ENCODE data around the gene GBP1.
A peak's percentile ranks its signal among the peaks of the same experiment; 100 is the strongest.
"Not testable (repeated sequence)": the region's sequence is repeated elsewhere in the genome, so short reads cannot be mapped to it uniquely, and the experiment has no call there.

The GBP1 gene, protein sequence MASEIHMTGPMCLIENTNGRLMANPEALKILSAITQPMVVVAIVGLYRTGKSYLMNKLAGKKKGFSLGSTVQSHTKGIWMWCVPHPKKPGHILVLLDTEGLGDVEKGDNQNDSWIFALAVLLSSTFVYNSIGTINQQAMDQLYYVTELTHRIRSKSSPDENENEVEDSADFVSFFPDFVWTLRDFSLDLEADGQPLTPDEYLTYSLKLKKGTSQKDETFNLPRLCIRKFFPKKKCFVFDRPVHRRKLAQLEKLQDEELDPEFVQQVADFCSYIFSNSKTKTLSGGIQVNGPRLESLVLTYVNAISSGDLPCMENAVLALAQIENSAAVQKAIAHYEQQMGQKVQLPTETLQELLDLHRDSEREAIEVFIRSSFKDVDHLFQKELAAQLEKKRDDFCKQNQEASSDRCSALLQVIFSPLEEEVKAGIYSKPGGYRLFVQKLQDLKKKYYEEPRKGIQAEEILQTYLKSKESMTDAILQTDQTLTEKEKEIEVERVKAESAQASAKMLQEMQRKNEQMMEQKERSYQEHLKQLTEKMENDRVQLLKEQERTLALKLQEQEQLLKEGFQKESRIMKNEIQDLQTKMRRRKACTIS

DNA sequence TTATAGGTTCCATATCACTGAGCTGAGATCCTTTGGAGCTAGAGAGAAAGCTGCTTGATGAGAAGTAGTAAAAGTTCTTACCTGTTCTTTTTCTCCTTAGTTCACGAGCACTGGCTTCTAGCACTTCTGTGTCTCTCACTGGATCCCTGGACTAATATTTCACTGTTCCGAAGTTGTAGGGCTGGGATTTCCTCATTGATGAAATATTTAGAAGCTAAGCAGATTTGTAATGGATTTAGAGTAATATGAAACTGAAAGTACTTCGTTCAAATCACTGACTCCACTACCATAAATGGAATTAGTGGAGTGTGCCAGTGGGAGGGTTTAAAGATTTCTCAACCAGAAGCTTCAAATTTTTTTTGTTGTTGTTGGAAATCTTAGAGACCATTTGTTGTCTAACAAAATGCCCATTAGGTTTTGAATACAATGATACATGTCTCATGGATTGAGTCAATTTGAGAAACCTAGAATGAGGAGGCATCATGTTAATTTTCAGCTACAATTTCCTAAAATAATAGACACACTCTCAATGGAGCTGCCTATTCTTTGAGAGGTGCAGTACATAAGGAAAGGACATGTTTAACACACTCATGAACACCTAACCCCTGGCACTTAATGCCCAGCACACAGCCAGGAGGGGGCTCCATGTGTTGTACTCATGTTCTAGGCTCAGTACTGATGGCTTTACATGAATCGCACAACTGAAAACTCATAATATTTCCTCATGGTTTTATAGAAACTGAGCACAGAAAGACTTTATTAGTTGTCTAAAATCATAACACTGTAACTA is at the start of gene GBP1:
Gene GBP1 (minus strand): TSS at position 130 of the 790 bp plus-strand sequence. CDS start 1,974 bp downstream, outside the sequence.
- DNase-seq (ENCODE audit: low read depth in 2 of 2) = peak; percentile 81

DNA sequence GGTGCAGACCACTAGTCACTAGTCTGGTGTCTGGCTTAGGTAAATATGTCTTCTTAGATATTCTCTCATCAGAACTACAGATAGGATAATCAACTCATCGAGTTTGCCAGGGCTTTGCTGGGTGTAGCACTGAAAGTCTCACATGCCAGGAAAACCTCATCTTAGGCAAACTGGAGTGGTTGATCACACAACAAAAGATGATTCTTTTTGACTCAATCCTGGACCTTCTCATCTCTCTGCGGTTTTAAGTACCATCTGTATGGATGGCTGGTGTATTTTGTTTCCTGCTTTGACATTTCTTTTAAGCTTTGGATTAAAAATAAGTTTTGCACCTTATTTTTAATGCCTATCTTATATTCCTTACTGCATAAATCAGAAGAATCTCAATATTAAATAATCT is 49.7 kb upstream of the GBP1 start:
- no peak for DNase-seq (ENCODE audit: low read depth in 2 of 2)

DNA sequence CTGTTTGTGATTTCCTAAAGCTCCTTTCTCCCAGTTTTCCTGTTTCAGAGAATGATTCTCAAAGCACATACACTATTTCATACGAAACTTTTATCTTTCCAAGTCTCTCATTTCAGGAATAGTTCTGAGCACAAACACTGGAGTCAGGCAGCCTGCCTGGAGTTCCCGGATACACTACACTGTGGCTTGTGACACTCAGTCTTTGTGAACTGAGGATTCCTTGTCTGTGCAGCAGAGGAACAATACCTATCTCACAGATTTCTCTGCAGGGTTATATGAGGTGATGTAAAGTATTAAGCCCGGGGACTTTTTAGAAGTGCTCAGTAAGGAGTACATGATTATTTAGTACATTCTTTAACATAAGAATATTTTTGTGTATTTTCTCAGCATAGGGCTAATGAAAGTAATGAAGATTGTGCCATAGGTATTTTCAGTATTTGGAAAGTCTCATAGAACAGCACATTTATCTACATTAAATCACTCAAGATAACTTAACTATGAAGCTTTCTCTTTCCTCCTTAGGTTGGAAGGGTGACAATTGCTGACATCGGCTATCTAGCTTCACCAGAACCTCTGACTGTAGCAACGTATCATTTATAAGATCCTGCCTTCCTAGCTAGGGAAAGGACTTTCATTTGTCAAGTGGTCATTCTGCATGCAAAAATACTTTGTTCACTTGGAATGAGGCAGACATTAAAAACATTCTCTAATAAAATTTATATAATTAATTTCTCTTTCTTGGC is 48.0 kb upstream of the GBP1 start:
- DNase-seq (ENCODE audit: low read depth in 2 of 2) = no peak

DNA sequence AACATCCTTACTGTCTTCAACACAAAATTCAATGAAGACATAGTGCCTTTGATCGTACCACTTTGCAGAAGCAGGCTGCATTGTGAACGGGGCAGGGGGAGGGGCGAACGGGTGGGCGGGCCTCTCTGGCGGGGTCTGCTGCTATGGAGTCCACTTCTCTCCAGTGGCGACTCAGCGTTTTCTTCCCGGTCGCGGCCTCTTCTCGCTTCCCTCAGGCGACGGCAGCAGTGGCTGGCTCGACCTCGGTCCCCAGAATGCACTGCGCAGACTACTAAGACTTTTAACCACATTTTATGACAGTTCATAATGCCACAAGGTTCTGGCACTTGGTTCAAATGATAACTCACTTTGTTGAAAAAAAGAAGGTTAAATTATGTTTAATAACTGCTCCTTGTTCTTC is 39.7 kb upstream of the GBP1 start:
- no peak for DNase-seq (ENCODE audit: low read depth in 2 of 2)

DNA sequence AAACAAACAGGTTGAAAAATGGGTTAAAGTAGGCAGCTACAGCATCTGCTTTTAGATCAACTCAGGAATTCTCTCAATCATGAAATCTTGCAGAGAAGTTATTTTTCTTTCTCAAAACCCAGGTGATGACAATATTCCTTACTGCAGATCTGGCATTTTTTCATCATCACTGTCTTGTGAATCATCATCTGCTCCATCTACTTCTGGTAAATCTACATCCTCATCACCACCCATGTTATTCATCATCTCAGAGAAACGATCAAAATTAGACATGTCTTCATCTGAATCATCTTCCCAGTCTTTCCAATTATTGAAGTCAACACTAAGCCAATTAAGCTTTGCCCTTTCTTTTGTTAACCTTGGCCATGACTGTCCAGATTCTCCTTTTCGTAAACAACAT is 39.1 kb upstream of the GBP1 start:
- peak; percentile 20 to 34 for DNase-seq (ENCODE audit: low read depth in 2 of 2)

DNA sequence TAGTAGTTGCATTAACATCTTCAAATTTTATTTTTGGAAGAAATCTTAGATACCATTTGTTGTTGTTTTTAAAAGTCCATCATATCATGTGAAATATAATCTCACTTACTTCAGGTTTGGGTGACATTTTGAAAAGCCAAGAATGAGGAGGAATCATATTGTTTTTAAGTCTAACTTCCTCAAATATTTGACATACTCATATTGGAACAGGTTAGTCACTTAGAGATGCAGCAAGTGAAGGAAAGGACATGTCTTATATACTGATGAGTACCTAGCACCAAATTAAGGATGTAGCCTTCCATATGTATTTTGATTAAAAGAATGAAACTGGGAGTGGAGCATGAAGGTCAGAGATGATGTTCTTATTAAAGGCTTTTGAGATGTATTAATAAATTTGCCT is 37.0 kb upstream of the GBP1 start:
- no peak for DNase-seq (ENCODE audit: low read depth in 2 of 2)

DNA sequence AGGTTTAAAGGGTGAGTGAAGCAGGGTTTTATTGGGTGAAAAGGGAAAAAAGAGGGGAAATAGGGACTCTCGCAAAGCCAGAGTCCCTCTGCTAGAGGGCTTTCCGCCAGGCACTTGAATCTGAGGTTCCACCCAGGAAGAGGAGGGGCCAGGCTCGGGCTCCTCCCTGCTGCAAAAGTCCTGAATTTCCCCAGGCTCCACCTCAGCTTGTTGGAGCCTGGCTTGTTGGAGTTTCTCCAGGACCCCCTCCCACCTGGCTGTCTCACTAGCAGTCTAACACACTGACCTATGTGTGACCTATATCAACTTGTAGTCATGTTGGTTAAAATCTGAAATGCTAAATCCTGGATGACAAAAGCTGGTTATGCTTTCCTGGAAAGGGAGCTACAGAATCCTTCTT is 35.4 kb upstream of the GBP1 start:
- no peak for DNase-seq (ENCODE audit: low read depth in 2 of 2)

DNA sequence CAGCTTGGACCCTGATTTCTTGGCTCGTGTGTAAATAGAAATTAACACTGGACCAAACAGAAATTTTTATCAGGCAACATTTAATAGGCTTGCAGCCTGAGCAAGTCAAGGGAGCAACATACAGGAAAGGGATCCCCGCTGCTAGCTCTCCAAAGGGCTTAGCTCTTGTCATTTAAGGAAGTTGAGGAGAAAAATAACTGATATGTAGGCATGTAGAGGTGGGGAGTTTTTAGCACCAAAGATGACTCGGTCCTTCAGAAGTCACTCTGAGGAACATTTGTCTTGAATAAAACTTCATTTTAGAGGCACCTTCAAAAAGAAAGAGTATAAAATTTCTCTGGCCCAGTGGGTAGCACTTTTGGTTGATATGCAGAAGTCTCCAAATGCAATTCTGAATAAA is 33.8 kb upstream of the GBP1 start:
- DNase-seq (ENCODE audit: low read depth in 2 of 2) = no peak

DNA sequence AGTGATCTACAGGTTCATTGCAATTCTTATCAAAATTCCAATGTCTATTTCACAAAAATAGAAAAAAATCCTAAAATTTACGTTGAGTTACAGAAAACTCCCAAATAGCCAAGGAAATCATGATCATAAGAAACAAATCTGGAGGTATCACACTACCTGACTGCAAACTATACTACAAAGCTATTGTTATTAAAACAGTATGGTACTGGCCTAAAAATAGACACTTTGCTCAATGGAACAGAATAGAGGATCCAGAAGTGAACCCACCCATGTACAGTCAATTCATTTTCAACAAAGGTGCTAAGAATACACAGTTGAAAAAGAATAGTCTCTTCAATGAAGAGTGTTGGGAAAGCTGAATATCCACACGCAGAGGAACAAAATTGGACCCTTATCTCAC is 30.7 kb upstream of the GBP1 start:
- no peak for DNase-seq (ENCODE audit: low read depth in 2 of 2)

DNA sequence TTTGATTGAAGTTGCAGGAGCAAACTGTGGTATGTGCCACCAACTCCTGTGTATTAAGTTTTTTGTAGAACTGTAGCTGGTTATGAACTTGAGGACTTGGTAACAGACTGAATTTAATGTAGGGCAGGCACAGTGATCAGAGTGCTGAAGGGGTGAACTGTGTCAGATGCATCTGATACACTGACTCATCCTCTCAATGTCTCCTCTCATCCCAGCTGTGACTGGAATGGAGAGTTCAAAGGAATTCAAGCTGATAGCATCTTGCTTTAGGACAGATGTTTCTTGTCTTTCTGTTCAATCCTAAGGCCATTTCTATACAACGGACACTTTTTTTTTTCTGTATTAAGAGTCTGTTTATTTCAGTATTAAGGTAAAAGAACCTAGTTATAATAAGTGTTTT is 25.0 kb upstream of the GBP1 start:
- DNase-seq (ENCODE audit: low read depth in 2 of 2) = no peak

DNA sequence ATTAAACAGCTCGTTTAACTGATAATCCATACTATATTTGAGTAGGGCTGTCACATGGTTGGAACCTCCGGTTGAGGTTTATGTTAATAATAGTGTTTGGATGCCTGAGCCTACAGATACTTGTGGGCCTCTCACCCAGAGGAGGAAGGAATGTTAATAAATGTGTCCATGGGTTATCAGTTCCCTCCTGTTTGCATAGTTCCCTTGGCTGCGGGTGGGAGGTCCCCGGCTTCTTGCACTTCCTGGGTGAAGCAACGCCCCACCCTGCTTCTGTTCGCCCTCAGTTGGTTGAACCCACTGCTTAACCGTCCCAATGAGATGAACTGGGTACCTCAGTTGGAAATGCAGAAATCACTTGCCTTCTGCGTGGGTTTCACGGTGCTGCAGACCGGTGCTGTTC is 23.6 kb upstream of the GBP1 start:
- DNase-seq (ENCODE audit: low read depth in 2 of 2) = no peak

DNA sequence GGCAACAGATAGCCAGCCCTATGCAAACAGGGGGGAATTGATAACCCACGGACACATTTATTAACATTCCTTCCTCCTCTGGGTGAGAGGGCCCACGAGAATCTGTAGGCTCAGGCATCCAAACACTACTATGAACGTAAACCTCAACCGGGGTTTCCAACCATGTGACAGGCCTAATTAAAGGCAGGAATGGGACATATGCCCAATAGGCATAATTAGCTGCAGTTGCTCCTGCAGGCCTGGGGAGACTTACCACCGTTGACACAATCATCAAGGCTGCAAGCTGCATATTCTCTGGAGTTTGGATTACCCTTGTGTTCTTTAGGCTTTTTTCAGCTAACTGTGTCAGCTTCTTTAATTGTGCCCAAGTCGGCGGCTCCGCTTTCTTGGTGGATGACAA is 22.2 kb upstream of the GBP1 start:
- DNase-seq (ENCODE audit: low read depth in 2 of 2) = peak in 1 of 2 experiments; percentile 14

DNA sequence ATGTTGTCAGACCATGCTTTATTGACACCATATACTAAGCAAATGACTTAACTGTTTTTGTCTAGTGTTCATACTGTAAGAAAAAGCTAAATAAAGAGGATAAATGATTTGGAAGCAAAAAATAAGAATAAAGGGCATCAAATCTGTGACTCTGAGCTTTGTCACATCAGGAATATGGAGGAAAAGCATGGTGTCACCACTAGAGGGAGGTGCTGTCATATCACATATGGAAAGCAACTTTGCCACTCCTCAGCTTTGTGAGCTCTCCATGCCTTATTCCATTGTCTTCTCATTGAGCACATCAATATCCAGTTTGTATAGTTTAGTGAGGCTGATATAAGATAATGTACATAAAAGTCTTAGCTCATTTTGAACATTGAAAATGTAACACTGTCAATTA is 20.8 kb upstream of the GBP1 start:
- no peak for DNase-seq (ENCODE audit: low read depth in 2 of 2)

DNA sequence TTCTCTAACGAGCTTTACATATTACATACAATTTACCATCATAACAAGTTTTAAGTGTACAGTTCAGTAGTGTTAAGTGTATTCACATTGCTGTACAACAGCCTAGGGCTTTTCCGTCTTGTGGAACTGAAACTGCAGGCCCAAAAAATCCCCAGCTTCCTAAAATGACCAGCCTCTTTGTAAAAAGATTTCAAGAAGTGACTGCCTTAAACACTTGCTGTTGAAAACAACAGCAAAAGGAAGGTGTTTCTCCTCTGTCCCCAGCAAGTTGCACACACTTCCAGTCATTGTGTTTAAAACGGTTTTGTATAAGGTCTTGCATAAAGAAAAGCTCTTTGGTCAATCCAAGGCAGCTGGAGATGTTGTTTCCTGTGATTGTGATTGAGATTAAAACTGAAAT is 16.0 kb upstream of the GBP1 start:
- DNase-seq (ENCODE audit: low read depth in 2 of 2) = no peak

DNA sequence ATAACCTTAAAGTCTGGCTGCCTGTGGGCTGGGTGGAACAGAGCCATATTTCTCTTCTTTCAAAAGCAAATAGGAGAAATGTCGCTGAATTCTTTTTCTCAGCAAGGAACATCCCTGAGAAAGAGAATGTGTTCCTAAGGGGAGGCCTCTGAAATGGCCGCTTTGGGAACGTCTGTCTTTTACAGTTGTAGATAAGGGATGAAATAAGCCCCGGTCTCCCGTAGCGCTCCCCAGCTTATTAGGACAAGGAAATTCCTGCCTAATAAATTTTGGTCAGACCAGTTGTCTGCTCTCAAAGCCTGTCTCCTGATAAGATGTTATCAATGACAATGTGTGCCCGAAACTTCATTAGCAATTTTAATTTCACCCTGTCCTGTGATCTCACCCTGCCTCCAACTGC is 15.1 kb upstream of the GBP1 start:
- not testable (repeated sequence) for DNase-seq (ENCODE audit: low read depth in 2 of 2)

DNA sequence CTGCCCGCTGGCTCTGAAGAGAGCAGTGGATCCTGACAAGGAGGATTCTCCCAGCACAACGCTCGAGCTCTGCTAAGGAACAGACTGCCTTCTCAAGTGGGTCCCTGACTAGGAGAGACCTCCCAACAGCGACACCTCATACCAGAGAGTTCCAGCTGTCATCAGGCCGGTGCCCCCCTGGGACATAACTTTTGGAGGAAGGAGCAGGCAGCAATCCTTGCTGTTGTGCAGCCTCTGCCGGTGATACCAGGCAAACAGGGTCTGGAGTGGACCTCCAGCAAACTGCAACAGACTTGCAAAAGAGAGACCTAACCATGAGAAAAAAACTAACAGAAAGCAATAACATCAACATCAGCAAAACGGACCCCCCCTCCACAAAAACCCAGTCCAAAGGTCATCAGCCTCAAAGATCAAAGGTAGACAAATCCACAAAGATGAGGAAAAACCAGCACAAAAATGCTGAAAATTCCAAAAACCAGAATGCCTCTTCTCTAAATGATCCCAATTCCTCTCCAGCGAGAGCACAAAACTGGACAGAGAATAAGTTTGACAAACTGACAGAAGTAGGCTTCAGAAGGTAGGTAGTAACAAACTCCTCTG is 7.6 kb upstream of the GBP1 start:
- not testable (repeated sequence) for DNase-seq (ENCODE audit: low read depth in 2 of 2)

DNA sequence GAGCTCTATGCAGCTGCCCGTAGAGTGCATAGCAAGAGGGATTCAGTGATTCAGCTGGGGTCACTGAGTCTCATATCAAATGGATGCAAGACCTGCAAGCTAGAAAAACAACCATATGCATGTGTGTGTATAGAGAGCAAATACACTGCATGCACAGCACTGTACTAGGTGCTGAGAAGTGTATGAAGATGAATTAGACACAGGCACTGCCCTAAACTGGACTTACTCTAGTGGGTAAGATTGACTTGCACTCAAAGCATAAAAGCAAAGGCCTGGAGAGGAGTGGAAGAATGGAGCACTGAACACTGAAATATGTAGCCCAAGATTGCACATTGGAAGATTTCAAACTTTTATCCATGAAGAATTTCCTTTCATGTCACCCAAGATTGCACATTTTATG is 5.5 kb upstream of the GBP1 start:
- no peak for DNase-seq (ENCODE audit: low read depth in 2 of 2)

DNA sequence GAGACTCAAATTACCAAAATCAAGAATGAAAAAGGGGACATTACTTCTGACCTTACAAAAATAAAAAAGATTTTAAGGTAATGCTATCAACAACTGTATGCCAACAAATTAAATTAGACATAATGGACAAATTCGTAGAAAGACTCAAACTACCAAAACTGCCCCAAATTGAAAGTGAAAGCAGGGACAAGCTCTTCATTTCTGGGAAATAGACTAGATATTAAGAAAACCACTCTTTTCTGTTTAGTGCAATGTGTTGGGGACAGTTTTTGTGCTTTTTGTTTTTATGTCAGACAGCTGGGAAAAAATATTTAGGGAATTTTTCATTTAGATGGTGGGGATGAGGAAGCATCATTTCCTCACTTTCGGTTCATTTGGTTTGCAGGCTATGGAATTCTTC is 4.9 kb upstream of the GBP1 start:
- DNase-seq (ENCODE audit: low read depth in 2 of 2) = no peak

DNA sequence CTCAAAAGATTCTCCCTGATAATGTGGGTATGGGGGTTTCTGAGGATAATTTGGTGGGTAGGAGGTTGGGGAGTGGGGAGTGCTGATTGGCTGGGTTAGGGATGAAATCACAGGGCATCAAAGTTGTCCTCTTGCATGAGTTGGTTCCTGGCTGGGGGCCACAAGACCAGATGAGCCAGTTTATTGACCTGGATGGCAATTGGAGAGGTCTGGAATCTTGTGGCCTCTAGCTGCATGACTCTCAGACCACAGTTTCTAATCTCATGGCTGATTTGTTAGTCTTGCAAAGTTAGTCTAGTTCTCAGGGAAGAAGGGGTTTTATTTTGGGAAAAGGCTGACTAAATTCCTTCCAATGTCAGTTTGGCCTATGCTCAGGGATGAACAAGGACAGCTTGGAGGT is 3.3 kb upstream of the GBP1 start:
- peak in 1 of 2 experiments; percentile 15 for DNase-seq (ENCODE audit: low read depth in 2 of 2)

DNA sequence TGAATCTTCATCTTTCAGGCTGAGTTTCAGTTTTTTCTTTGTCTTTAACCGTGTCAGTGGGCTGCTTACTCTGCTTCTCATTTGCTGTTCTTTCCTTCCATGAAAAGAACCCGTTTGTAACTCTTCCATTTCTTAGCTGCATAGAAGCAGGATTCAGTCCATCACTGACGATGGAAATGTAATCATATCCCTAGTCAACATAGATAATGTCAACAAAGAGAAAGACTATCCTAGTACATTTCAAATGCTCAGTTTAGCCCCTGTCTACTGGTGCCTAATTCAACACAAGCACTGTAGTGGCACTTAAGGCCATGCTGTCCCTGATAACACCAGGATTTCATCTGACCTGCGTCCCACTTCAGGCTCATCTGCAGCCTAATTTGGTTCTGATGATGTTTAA is 376 bp downstream of the GBP1 start:
- no peak for DNase-seq (ENCODE audit: low read depth in 2 of 2)

DNA sequence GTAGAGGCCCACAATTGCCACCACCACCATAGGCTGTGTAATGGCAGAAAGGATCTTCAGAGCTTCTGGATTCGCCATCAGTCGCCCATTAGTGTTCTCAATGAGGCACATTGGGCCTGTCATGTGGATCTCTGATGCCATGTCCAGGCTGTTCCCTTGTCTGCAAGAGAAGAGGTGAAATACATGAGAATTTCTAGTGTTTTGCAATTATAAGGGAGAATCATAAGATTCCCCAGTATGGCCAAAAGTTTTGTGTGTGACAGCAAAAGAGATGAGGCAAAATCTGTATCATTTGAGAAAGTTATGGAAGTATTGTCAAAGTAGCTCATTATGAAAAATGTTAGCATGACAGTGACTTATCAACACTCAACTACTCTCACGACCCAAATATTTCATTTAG is 1.9 kb downstream of the GBP1 start:
- DNase-seq (ENCODE audit: low read depth in 2 of 2) = no peak

DNA sequence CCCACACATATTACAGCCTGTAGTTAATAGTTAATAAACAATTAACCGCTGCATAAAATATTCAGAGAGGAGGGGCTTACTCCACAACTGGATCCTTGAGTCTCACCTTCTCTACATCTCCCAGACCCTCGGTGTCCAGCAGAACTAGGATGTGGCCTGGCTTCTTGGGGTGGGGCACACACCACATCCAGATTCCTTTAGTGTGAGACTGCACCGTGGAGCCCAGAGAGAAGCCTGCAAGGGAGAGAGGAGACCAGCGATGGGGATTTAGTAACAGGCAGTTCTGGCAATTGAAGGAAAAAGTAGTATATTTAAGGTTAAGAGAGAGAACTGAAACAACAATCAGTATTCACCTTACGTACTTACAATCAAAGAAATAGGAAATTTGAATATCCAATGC is 4.9 kb downstream of the GBP1 start:
- no peak for DNase-seq (ENCODE audit: low read depth in 2 of 2)
